ENCODE data around the gene TEX26. TPM values are rescaled to one million over a fixed set of nuclear protein-coding genes. Genes with fewer than 3 reads are reported as not detected.

TEX26 gene
- total and polyA plus RNA-seq, 10 of the 15 experiments (the other 5 are each of a cell fraction or from before 2014, with no cell fraction given): not detected

- TF ChIP-seq SUPT20H (IDR thresholded peaks at IDR 0.05; ENCODE audit: borderline replicate concordance, control insufficient read depth, low read depth, low read length): no peak
These were observed 1.9 kb downstream of the TEX26 start (continued) for GRCh38 chr13:30934381-30934780.

- SMC1A ChIA-PET (ENCODE audit: uncharacterized antibody, unreplicated experiment): no interaction called here
- Histone ChIP-seq H3K4me3 (no peak overlapping the region), H3K36me3 (ENCODE audit: control insufficient read depth in 2 of 2, insufficient read depth in 2 of 2, low read length in 1 of 2) (no peaks in the 10 kb centered on the region), H4K20me1 (ENCODE audit: control insufficient read depth, insufficient read depth) (no peaks in the 10 kb centered on the region), H3K9ac (ENCODE audit: control insufficient read depth, insufficient read depth, low read length) (no peak overlapping the region), H3K79me2 (ENCODE audit: control insufficient read depth, insufficient read depth, low read length) (no peaks in the 10 kb centered on the region), H3K4me1 (ENCODE audit: control insufficient read depth, insufficient read depth, low read length) (no peaks in the 10 kb centered on the region), H3K27me3 (replicated peaks in 1 of 2; ENCODE audit: control insufficient read depth in 2 of 2, insufficient read depth in 2 of 2, low read length in 1 of 2) (peaks cover 2 to 3% of the 10 kb centered on the region in 2 experiments; a peak in 1 of 4 replicates), H3K27ac (ENCODE audit: control insufficient read depth, insufficient read depth) (no peak overlapping the region), H3K4me2 (ENCODE audit: control insufficient read depth, insufficient read depth) (no peak overlapping the region), H2AFZ (ENCODE audit: control insufficient read depth, low read depth, low read length) (no peak overlapping the region), H3K9me3 (replicated peaks; ENCODE audit: control insufficient read depth, insufficient read depth, low read length) (no peaks in the 10 kb centered on the region; the same call in 2 of the 3 replicates)
- FAIRE-seq (no peak), ATAC-seq (no peak), DNase-seq (ENCODE audit: low read depth, low spot score) (no peak)
- CTCF ChIA-PET: no interaction called here
- in situ Hi-C loops (cut with MboI): no loop called here
- RAD21 ChIA-PET (ENCODE audit: unreplicated experiment): no interaction called here
- intact Hi-C loops (cut with micrococcal nuclease; ENCODE audit: unreplicated experiment): no loop called here
- 18% methylated on average over 3 of the region's 3 CpGs for WGBS (ENCODE audit: insufficient coverage, insufficient replicate concordance, low lambda C conversion rate, missing lambda C conversion rate)
- no TSS peak for BruUV-seq (replicated peaks)
- no peak for TF ChIP-seq ELK1 (IDR thresholded peaks at IDR 0.05; ENCODE audit: low read depth, low read length)
- no peak for TF ChIP-seq WRNIP1 (IDR thresholded peaks at IDR 0.05; ENCODE audit: borderline replicate concordance, low read depth, low read length)
- no peak for TF ChIP-seq PKNOX1 (IDR thresholded peaks at IDR 0.05)
- TF ChIP-seq ETV6 (conservative IDR thresholded peaks at IDR 0.05 in 1 of 2, IDR thresholded peaks at IDR 0.05 in 1 of 2; ENCODE audit: borderline replicate concordance in 1 of 2, low read depth in 1 of 2): no peak
- TF ChIP-seq ATF3 (IDR thresholded peaks at IDR 0.05; ENCODE audit: borderline replicate concordance, extremely low read depth, low read depth, low read length): no peak
- no peak for TF ChIP-seq STAT1 (conservative IDR thresholded peaks at IDR 0.05)
- TF ChIP-seq NR2C2 (IDR thresholded peaks at IDR 0.05; ENCODE audit: borderline replicate concordance, control insufficient read depth, insufficient read length, low read depth): no peak
- TF ChIP-seq EP300 (IDR thresholded peaks at IDR 0.05; ENCODE audit: borderline replicate concordance in 1 of 2, control insufficient read depth in 1 of 2, low read depth in 2 of 2, low read length in 2 of 2): no peak
- TF ChIP-seq ZBTB40 (IDR thresholded peaks at IDR 0.05; ENCODE audit: borderline replicate concordance): no peak
- no peak for TF ChIP-seq FOXM1 (IDR thresholded peaks at IDR 0.05; ENCODE audit: low read depth, low read length)
- no peak for TF ChIP-seq KLF5 (IDR thresholded peaks at IDR 0.05; ENCODE audit: partially characterized antibody)
- no peak for TF ChIP-seq CEBPB (IDR thresholded peaks at IDR 0.05; ENCODE audit: borderline replicate concordance in 1 of 2, low read depth in 2 of 2, low read length in 2 of 2)
- no peak for TF ChIP-seq MXI1 (IDR thresholded peaks at IDR 0.05; ENCODE audit: low read depth, low read length)
- TF ChIP-seq ESRRA (IDR thresholded peaks at IDR 0.05; ENCODE audit: low read length): no peak
- POLR2A ChIA-PET: no interaction called here
These were observed 2.3 kb downstream of the TEX26 start for GRCh38 chr13:30934803-30935202.

Data from GM12878 (cell line).